ENCODE data around the gene OR6C1. TPM values are rescaled to one million over a fixed set of nuclear protein-coding genes. Genes with fewer than 3 reads are reported as not detected.

The OR6C1 gene
- total RNA-seq (2022; extraction: Qiagen RNA extraction; ENCODE audit: low read depth) = not detected in 5 replicates

GRCh38 chr12:55314043-55314442, at the start of gene OR6C1:
Gene OR6C1 (plus strand): TSS chr12:55314343. CDS start chr12:55320600, 6,257 bp downstream.

DNA sequence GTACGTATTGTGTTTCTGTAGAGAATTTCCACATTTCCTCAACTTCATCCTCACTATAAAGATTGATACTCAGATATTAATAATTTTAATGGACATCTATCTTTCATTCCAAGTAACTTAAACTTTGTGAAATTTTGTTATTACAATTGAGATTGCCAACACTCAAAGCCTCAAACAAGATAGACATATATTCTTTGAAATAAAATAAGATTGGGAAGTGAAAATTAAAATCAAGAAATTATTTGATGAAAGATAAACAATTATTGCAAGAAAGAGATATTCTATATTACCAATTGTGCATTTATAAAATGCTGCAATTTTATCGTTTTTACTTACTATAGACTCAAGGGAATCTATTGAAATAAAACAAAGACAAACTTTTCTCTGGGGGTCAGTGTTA, 17.7 kb upstream of the OR6C1 start, which contains the start of gene OR6C6:
Gene OR6C6 (minus strand): TSS at position 101 of the 400 bp plus-strand sequence. CDS start 1,337 bp downstream, outside the sequence.

GRCh38 chr12:55330446-55330845, 16.3 kb downstream of the OR6C1 start, which contains the start of gene OR6C3:
Gene OR6C3 (plus strand): TSS chr12:55330746. CDS start chr12:55331701, 955 bp downstream.

DNA sequence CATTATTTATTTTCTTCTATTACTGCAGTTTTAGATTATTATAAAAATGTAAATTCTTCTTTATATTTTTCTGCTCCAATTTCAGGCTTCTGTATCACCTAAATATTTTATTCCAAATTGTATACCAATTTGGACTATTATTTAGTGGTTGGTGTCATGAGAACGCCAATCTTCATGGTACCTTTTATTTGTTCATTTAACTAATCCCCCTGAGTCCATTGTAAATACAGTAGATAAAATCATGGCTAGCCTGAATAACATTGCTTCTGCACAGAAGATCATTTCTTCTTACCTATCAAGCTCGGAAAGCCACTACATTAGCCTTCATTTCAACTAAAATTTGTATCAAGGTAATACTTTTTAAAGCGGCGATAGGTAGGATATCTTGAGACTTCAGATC, 48.5 kb downstream of the OR6C1 start, which contains the start of gene OR6C75:
Gene OR6C75 (plus strand): TSS at position 301 of the 400 bp plus-strand sequence. CDS start 2,136 bp downstream, outside the sequence.

Other genes with a start within 250 kb of the OR6C1 start
- gene OR9K2, start 187.9 kb upstream of the OR6C1 start, total RNA-seq (2022; extraction: Qiagen RNA extraction; ENCODE audit: low read depth) = not detected in 5 replicates
- gene OR10A7, start 93.3 kb upstream of the OR6C1 start, total RNA-seq (2022; extraction: Qiagen RNA extraction; ENCODE audit: low read depth) = not detected in 5 replicates
- not detected in 5 replicates for gene OR6C74, start 69.7 kb upstream of the OR6C1 start, total RNA-seq (2022; extraction: Qiagen RNA extraction; ENCODE audit: low read depth)
- not detected in 5 replicates for gene OR6C6, start 17.8 kb upstream of the OR6C1 start, total RNA-seq (2022; extraction: Qiagen RNA extraction; ENCODE audit: low read depth)
- not detected in 5 replicates for gene OR6C3, start 16.4 kb downstream of the OR6C1 start, total RNA-seq (2022; extraction: Qiagen RNA extraction; ENCODE audit: low read depth)
- gene OR6C75, start 48.6 kb downstream of the OR6C1 start, total RNA-seq (2022; extraction: Qiagen RNA extraction; ENCODE audit: low read depth) = not detected in 5 replicates
- gene OR6C65, start 86.2 kb downstream of the OR6C1 start, total RNA-seq (2022; extraction: Qiagen RNA extraction; ENCODE audit: low read depth) = not detected in 5 replicates
- not detected in 5 replicates for gene OR6C76, start 111.9 kb downstream of the OR6C1 start, total RNA-seq (2022; extraction: Qiagen RNA extraction; ENCODE audit: low read depth)
- not detected in 5 replicates for gene OR6C2, start 129.7 kb downstream of the OR6C1 start, total RNA-seq (2022; extraction: Qiagen RNA extraction; ENCODE audit: low read depth)
- gene OR6C70, start 155.8 kb downstream of the OR6C1 start, total RNA-seq (2022; extraction: Qiagen RNA extraction; ENCODE audit: low read depth) = not detected in 5 replicates
- not detected in 5 replicates for gene OR6C68, start 178.0 kb downstream of the OR6C1 start, total RNA-seq (2022; extraction: Qiagen RNA extraction; ENCODE audit: low read depth)
- not detected in 5 replicates for gene OR6C4, start 235.3 kb downstream of the OR6C1 start, total RNA-seq (2022; extraction: Qiagen RNA extraction; ENCODE audit: low read depth)